Measurements from ENCODE around the gene PTPN3. TPM values are rescaled to one million over a fixed set of nuclear protein-coding genes. Genes with fewer than 3 reads are reported as not detected.

PTPN3 gene
- total RNA-seq, 2 donors from 2014 or later: 23.6 to 26.7 TPM

DNA sequence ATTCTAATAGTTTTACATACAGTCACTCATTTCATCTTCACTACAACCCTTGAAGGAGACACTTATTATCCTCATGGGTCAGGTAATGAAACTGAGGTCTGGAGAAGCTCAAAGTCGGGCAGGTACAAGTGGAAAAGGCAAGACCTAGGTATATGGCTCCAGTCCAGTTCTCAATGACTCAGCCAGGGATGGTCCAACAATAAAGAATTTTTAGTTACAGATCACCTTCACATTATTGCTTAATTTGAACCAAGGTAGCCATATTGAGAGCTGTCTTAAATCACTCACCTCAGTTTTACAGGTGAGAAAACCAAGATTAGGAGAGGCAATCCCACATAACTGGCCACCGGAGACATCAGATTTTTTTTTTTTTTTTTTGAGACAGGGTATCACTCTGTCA lies 55.4 kb downstream of the PTPN3 start:
- Histone ChIP-seq H3K27ac (no peak overlapping the region), H3K9me3 (no peaks in the 10 kb centered on the region), H3K9ac (ENCODE audit: low read depth in 2 of 2, low read length in 2 of 2) (no peak overlapping the region), H3K4me1 (no peaks in the 10 kb centered on the region), H3K4me3 (no peak overlapping the region), H3K36me3 (no peaks in the 10 kb centered on the region), H3K27me3 (no peaks in the 10 kb centered on the region)
- intact Hi-C loops (cut with DNase I): no loop called here
- no peak for TF ChIP-seq CTCF (IDR thresholded peaks at IDR 0.05)
- no peak for DNase-seq

DNA sequence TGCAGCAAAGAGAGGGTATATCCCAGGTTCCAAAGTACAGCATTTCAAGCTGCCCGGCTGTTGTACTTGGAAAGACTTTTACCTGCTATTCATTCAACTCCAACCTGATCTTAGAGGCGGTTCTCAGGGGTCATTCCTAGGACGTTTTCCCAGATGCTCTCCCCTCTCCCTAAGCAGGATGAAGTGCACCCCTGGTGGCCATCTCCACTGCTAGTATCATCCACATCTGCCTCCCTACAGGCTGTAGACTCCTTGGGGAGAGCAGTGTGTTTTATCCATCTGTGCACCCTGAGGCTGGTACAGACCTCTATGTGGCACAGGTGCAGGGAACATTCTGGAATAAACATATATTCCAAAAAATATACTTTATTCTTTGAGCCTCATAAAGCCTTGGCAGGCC lies 56.8 kb downstream of the PTPN3 start:
- H3K27ac ChIP-seq: no peak overlapping the region
- H3K4me3 ChIP-seq: no peak overlapping the region
- no peak for TF ChIP-seq CTCF (IDR thresholded peaks at IDR 0.05)
- H3K36me3 ChIP-seq: no peaks in the 10 kb centered on the region
- intact Hi-C loops (cut with DNase I): loop anchor here (2.0 kb wide), 1 partner anchor 78 kb away; no protein-coding TSS in a partner anchor
- no peaks in the 10 kb centered on the region for H3K27me3 ChIP-seq
- no peaks in the 10 kb centered on the region for H3K9me3 ChIP-seq
- no peaks in the 10 kb centered on the region for H3K4me1 ChIP-seq
- H3K9ac ChIP-seq (ENCODE audit: low read depth in 2 of 2, low read length in 2 of 2): no peak overlapping the region
- DNase-seq: no peak

GRCh38 chr9:109440797-109441287 lies 57.3 kb downstream of the PTPN3 start:
- Histone ChIP-seq H3K4me3 (no peak overlapping the region), H3K36me3 (no peaks in the 10 kb centered on the region), H3K27me3 (no peaks in the 10 kb centered on the region), H3K9ac (ENCODE audit: low read depth in 2 of 2, low read length in 2 of 2) (no peak overlapping the region), H3K9me3 (no peaks in the 10 kb centered on the region), H3K4me1 (no peaks in the 10 kb centered on the region), H3K27ac (no peak overlapping the region)
- intact Hi-C loops (cut with DNase I): loop anchor here (2.0 kb wide), 1 partner anchor 78 kb away; no protein-coding TSS in a partner anchor
- TF ChIP-seq CTCF (IDR thresholded peaks at IDR 0.05): peak; percentile 80
- peak; percentile 50 for DNase-seq

DNA sequence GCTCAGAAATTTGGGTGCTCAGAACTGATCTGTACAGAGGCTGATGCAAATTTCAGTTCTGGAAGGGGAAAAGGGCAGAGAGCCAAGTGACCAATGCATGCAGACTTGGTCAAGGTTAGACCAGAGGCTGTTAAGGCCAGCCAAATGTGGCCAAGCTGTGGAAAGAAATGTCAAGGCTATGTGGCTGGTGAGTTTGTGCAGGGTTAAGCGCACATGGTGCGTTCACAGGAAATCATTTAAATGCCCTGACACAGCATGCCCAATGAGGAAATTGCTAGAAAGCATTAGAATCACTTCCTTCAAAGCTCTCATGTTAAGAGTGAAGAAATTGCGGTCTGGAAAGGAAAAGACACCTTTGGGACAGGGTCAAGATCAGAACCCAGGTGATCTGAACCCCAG lies 58.0 kb downstream of the PTPN3 start:
- Histone ChIP-seq H3K27ac (no peak overlapping the region), H3K9me3 (no peaks in the 10 kb centered on the region), H3K27me3 (no peaks in the 10 kb centered on the region), H3K4me1 (no peaks in the 10 kb centered on the region), H3K4me3 (no peak overlapping the region), H3K9ac (ENCODE audit: low read depth in 2 of 2, low read length in 2 of 2) (no peak overlapping the region), H3K36me3 (no peaks in the 10 kb centered on the region)
- TF ChIP-seq CTCF (IDR thresholded peaks at IDR 0.05): no peak
- intact Hi-C loops (cut with DNase I): loop anchor here (2.0 kb wide), 1 partner anchor 79 kb away; no protein-coding TSS in a partner anchor
- DNase-seq: no peak

DNA sequence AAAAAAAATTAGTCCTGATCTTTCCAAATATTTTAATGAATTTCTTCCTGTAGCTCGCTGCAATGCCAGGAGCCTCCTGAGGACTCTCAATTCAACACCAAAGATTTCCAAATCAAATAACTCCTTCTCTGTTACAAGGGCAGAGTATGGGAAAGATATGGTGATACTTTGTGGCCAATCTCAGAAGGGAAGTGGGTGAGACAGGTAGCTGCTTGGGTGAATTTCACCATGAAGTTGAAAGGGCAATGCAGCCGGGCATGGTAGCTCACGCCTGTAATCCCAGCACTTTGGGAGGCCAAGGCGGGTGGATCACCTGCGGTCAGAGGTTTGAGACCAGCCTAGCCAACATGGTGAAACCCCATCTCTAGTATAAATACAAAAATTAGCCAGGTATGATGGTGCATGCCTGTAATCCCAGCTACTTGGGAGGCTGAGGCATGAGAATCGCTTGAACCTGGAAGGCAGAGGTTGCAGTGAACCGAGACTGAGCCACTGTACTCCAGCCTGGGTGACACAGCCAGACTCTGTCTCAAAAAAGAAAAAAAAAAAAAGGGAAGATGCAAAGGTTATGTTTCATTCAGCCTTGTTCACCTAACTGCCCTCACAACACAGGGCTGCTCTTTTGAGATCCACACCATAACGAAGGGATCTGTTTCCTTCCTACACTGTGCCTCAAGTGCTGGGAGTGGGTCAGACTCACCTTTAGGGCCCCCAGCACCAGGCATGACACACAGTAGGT lies 58.6 kb downstream of the PTPN3 start:
- Histone ChIP-seq H3K9me3 (no peaks in the 10 kb centered on the region), H3K27me3 (no peaks in the 10 kb centered on the region), H3K9ac (ENCODE audit: low read depth in 2 of 2, low read length in 2 of 2) (no peak overlapping the region), H3K27ac (no peak overlapping the region), H3K4me1 (no peaks in the 10 kb centered on the region), H3K36me3 (no peaks in the 10 kb centered on the region), H3K4me3 (no peak overlapping the region)
- TF ChIP-seq CTCF (IDR thresholded peaks at IDR 0.05): no peak
- DNase-seq: no peak
- intact Hi-C loops (cut with DNase I): loop anchor here (2.0 kb wide), 1 partner anchor 79 kb away; no protein-coding TSS in a partner anchor

Measured in colonic mucosa (tissue), 4 donors.